OCI-M1 (cell line): Measurements from ENCODE around the gene FN1.

Source experiments
- DNase-seq: peaks from one replicate; lab custom pipeline; 2025; lab: John Stamatoyannopoulos, UW

The FN1 gene

DNA sequence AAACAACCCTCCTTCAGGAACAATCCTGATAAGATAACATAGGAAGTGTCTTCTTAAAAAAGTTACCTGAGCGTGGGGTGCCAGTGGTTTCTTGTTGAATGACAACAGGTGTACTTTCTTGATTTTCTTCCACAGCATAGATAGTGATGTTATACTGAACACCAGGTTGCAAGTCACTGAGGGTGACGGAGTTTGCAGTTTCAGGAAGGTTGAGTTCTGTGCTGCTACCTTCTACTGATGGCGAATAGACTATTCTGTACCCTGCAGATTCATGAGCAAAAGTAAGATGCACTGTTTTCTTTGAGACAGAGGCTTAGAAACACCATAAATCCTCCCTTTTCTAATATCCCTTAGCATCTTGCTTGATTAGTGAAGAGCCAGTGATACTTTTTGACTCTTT, 28.8 kb downstream of the FN1 start:
- DNase-seq: no peak

DNA sequence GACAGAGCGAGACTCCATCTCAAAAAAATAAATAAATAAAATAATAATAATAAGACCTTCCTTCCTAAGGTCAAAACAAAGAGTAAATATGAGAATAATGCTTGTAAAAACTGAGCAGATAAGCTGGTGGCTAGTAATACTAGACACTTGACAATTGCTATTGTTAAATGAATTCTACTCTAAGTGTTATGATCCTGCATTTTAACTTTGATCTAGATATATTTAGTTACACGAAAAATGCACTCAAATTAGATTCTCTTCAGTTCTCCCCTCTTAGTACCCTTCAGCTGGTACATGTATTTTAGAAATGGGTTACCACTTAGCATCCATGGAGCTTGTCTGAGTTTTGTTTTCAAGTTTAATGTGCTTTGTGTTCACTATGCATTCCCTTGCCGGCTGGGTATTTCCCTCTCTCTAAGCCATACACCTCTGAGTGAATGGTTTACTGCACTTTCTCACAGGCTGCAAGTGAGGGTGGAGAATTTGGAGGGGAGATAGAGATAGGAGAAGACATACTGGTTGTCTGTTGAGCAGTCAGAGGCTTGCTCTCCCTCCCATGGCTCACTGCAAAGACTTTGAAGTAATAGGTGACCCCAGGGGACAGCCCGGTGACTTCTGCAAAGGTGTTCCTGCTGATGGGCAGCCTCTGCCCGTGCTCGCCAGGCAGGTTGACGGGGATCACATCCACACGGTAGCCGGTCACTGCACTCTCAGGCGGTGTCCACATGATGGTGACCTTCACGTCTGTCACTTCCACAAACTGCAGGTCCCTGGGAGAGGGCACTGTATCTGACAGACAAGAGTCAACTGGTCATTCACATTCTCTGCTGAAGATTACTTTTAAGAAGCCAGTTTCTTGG, 29.9 kb downstream of the FN1 start:
- no peak for DNase-seq

- no peak for DNase-seq
Observed at GRCh38 chr2:215404348-215405012, 31.4 kb downstream of the FN1 start.

DNA sequence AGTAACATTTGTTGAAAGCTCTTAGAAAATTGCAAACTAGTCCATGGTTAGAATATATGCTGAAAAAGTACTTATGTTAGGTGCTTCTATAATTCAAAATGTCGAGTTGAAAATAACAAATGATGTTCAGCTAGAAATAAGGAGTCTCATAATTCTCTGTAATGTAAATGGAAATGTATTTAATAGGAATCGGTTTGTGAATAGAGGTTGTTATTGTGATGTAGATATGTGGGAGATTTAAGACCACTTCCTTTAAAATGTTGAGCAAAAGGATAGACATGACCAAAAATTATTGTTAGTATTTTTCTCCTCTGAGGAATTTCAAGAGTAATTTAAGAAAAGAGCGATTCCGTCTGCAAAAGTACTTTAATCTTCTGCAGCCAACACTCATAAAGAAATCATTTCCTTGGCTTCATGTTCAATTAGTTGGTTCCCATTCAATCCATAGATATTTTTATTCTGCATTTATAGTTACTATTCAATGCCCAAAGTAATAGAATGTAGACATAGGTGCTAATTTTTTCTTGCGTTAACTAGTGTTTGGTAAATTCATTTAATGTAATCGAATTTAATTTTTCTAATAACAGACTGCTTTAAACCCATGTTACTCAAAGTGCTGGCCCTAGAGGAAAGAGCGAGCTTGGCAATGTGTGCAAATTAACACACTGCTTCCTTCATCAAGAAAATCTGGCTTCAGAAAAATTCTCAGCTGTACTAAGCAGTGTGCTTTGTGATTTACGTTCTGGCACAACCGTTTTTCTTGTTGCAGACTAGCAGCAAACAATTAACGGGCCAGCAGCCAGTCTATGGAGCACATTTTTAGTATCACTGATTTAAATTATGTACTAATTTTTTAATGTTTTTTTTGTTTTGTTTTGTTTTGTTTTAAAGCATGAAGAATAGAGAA, 32.2 kb downstream of the FN1 start:
- no peak for DNase-seq

DNA sequence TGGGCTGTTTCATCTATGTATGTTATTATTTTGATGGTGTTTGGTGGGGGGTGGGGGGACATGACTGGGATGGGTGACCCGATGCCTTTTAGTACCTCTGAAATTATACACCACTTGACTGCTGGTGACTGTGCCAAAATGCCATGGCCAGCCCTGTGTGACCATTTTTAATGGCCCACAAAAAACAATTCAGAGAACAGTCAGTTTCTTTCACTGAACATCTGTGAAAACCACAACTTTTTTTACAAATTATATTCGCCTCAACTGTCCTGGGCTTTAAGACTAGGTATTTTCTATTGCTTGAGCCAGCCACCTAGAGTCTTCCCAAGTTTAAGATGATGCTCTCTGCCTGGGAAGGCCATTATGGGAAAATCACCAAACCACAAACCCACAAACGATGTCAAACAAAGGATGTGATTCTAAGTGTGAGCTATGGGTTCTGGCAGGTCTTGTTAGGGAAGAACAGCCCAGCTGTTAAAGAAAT, 33.9 kb downstream of the FN1 start:
- no peak for DNase-seq

- no peak for DNase-seq
Observed at GRCh38 chr2:215399067-215399716, 36.7 kb downstream of the FN1 start.

DNA sequence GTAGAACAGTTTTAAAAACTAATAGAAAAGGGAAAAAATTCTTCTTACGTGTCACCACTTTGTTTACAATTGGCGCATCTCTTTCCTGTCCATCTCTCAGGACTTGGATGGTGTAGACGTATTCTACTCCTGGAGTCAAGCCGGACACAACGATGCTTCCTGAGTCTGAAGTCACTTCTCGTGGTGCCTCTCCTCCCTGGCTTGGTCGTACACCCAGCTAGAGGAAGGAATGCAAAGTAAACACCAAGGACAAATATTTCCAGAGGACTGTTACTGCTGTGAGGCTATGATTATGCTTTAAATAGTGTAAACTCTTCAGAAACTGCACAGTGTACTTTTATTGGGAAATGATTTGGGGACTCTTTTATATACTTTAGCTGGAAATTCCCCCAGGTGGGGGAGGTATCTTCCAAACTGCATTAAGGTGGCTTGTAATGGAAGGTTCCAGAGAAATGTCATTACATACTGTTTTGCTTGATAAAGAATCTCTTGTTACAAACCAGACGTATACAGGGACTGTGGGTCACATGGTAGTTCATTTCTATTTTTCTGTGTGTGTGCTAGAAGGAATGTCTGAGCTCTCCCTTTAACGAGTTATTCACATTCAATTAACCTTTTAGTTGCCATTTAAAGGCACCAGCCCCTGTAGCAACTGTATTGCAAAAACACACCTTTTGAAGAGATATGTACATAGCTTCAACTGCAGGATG, 38.1 kb downstream of the FN1 start:
- DNase-seq: no peak

DNA sequence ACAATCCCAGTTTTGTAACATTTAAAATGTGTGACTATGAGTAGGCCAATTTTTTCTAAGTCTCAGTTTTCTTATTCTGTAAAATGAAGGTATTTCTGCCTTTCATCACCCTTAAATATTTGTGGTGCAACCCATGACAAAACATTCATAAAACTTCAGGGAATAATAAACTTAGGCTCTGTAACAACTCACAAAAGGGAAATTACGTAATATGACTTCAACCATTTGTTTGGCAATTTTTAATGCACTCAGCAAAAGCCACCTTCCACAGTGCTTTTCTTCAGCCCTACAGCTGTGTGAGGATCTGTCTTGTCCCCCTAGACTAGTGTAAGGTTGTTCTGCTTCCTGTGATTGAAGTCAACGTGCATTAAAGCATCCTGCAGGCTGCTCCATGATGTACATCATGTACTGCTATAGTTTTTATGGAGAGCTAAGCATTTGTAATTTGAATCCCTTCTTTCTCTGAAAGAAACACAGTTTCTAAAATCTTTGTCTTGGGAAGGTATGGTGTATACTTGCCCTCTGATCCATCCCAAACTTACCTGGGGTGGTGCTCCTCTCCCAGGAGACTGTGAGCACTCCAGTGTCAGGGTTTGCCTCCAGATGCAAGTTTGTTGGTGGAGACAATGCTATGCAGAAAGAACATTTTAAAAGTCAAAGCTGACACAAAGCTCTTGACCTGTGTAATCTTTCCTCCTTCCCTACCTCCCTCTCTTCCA, 39.1 kb downstream of the FN1 start:
- DNase-seq: no peak

DNA sequence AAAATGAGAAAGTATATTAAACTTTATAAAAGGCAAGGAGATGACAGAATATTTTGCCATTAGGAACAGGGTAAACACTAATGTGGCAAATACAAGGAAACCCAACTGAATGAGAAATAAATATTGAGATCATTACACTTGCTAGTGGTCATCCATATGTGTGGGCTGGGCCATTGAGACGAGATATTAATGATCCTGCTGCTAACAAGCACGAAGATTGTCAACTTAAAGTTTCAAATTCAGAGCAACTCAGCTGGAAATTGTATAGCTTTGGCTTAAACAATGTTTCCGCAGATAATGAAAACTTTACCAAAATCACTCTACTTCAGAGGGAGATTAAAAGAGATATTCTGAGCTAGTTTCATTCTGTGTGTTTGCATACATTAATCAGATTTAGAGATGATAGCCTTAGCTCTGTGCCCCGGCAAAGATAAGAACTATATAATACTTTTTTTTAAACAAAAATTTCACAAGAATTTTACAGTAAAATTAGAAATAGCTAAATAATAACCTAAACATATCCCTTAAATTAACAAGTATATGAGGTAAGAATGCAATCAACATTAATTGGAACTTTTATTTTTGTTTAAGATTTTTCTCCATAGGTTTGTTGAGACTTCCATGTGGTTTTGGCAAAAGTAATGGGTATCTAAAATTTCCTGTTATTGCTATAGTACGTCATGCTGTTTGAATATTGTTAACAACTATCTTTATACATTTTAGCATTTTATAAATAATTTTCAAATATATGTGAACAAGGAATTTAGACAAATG, 40.0 kb downstream of the FN1 start:
- DNase-seq: no peak

- DNase-seq: no peak
Observed at GRCh38 chr2:215394102-215394805, 41.6 kb downstream of the FN1 start.

DNA sequence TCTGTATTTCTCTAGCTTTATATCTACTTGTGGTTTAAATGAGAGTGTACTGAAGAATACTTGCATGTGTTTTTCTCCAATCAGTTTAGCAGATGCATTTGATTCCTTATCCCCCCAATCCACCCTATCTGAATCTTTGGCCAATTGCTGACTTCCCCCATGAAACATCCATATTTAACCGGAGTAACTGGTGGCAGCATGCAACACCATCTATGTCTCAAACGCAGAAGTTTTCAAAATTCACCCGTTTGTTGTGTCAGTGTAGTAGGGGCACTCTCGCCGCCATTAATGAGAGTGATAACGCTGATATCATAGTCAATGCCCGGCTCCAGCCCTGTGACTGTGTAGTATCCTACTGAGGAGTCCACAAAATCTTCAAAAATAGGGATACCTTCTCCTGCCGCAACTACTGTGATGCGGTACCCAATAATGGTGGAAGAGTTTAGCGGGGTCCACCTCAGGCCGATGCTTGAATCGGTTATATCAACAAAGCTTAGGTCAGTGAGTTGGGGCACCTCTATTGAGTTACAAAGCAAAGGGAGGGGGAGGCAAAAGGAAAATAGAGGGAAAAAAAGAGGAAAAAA, 43.1 kb downstream of the FN1 start:
- DNase-seq: no peak

DNA sequence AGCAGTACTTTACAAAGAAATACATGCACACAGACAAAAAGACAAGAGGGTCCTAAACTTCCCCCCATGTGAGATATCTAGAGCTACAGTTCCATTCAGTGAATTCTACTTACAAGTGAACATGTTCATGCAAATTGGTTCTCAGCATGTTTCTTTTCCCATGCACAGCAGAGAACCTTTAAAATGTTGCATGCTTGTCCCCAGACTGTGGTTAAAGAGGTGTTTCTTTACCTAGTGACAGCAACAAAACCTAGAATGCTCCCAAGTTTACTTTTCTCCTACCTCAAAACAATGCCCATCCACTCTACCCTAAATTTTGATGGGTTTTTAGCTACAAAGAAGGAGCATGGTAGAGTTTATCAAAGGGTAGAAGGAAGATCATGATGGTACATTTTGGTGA, 43.7 kb downstream of the FN1 start:
- no peak for DNase-seq

- DNase-seq: no peak
Observed at GRCh38 chr2:215391531-215391930, 44.3 kb downstream of the FN1 start.

GRCh38 chr2:215390550-215390913, 45.3 kb downstream of the FN1 start:
- DNase-seq: no peak

DNA sequence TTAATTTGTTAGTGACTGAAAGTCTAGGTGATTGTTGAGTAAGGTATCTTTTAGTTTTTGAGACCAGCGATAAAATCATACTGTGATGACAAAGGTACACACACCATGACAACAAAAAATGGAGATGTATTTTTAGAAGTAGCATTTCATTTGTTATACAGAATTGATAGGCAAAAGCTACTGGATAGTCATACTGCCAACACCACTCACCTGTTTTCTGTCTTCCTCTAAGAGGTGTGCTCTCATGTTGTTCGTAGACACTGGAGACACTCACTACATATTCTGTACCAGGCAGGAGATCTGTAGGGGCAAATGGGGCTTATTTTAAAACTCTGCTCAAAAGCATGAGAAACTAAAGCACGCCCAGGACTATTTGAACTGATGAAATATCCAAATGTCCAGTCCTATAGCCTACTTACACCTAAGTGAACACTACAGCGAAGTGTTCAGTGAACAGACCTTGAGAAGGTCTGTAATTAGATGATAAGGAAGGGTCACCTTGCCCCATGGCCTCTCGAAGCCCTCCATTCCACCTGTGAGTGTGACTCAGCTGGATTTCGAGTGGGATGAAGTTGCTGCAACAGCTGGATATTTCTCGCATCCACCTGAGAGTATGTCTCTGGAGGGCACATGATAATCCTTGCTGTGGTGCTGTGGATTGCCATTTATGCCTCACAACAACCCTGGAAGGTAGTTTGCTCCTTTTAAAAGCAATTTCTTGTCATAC, 47.7 kb downstream of the FN1 start:
- DNase-seq: no peak

DNA sequence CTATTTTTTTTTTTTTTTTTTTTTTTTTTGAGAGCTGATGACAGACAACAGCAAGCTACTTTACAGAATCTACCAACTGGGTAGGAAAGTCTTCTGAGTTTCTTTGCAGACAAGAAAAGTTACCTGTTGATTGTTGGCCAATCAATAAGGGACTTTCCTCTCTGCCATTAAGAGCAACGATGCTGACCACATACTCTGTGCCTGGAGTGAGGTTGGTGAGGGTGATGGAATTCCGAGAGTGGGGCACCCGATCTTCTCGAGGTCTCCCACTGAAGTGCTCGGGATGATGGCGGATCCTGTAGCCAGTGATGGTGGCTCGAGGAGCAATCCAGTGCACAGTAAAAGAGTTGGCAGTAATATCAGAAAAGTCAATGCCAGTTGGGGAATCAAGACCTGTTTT, 49.3 kb downstream of the FN1 start:
- DNase-seq: no peak

GRCh38 chr2:215384710-215385109, 51.2 kb downstream of the FN1 start:
- no peak for DNase-seq

DNA sequence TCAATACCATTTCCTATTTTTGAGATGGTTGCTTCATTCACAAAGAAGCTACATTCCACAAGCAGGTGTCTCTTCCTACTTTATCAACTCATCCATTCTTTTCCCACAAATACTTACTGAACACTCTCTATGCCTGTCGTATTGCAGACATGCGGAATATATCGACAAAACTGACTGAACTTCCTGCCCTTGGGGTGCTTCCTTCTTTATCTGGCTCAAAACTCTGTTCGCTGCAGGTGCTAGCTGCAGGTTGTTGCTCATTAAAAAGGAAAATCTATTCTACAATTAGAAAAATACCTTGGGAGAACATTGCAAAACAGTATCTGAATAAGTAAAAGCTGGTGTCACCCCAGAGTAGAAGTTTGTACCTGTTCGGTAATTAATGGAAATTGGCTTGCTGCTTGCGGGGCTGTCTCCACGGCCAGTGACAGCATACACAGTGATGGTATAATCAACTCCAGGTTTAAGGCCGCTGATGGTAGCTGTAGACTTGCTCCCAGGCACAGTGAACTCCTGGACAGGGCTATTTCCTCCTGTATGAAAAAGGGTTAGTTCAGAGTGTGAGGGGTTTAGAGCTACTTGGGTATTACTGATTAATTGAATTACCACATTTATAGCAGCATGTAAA, 52.1 kb downstream of the FN1 start:
- DNase-seq: no peak
